Measurements from ENCODE around the gene PKD1L1. TPM values are rescaled to one million over a fixed set of nuclear protein-coding genes. Genes with fewer than 3 reads are reported as not detected.

Gene PKD1L1
- polyA plus RNA-seq, 2 of the 4 experiments (the other 2 are of a cell fraction): 0.21 TPM

GRCh38 chr7:47836080-47836479, 112.2 kb downstream of the PKD1L1 start (continued):
- TF ChIP-seq, protein P1, sequence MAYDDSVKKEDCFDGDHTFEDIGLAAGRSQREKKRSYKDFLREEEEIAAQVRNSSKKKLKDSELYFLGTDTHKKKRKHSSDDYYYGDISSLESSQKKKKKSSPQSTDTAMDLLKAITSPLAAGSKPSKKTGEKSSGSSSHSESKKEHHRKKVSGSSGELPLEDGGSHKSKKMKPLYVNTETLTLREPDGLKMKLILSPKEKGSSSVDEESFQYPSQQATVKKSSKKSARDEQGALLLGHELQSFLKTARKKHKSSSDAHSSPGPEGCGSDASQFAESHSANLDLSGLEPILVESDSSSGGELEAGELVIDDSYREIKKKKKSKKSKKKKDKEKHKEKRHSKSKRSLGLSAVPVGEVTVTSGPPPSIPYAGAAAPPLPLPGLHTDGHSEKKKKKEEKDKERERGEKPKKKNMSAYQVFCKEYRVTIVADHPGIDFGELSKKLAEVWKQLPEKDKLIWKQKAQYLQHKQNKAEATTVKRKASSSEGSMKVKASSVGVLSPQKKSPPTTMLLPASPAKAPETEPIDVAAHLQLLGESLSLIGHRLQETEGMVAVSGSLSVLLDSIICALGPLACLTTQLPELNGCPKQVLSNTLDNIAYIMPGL (CRISPR knock-in tag; IDR thresholded peaks at IDR 0.05; ENCODE audit: borderline replicate concordance): no peak

DNA sequence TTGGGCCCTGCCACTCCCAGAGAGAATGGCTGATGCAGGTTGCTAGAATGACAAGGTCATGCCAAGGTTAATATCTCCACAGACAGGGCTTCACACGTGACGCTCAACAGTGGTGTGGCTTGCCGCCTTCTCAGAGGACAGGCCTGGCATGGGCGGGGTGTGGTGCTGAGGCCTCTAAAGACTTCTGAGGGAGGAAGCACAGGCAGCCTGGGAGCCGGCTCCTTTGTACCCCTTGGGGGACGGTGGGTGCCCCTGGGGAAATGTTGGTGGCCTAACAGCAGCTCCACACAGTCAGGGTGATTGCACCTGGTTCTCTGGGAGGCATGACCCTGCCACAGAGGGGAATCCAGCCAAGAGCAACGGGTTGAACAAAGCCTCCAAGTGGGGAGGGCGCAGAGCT, 115.1 kb downstream of the PKD1L1 start:
- 79% methylated on average over 7 of the region's 8 CpGs for WGBS (ENCODE audit: missing lambda C conversion rate)

DNA sequence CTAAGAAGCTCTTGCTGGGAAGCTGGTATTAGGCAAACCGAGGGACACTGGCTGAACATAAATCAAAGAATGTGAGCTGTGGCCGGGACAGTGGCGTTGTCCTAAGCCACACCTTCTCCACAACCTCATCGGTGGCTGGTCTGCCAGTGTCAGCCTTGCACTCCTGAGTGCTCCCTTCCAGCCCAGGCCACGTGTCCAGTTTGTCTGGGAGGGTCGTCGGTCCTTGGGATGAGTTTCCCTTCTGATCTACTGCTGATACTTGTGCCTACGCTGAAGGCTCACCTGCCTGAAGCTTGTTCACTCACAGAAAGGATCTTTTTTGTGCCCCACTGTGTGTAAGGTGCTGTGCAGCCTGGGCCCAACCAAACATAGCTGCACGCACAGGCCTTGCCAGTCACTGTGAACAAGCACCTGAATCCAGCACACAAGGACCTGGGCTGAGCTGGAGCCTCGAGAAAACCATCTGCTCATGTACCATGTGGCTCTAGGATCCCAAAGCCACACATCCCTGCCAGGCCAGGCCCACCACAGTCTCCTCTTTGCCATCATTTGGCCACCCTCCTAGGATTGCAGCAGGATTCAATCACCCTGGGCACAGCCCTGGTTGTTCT, 116.1 kb downstream of the PKD1L1 start:
- FAIRE-seq (no peak), ATAC-seq (no peak), DNase-seq (ENCODE audit: low read depth in 1 of 2, low spot score in 1 of 2) (no peak)
- no peak overlapping the region for H3K4me2 ChIP-seq
- H3K4me1 ChIP-seq: no peaks in the 10 kb centered on the region
- no peak overlapping the region for H3K27ac ChIP-seq
- ChIA-PET CTCF (interaction anchor here (2.4 to 3.0 kb wide), 2 partner anchors 11 to 13 kb away, joined by 7 to 15 read pairs; no protein-coding TSS in a partner anchor), POLR2A (no interaction called here)
- no peaks in the 10 kb centered on the region for H3K9me3 ChIP-seq
- WGBS (ENCODE audit: missing lambda C conversion rate): 89% methylated on average over 9 of the region's 10 CpGs
- H3K4me3 ChIP-seq: no peak overlapping the region
- TF ChIP-seq, protein P2, sequence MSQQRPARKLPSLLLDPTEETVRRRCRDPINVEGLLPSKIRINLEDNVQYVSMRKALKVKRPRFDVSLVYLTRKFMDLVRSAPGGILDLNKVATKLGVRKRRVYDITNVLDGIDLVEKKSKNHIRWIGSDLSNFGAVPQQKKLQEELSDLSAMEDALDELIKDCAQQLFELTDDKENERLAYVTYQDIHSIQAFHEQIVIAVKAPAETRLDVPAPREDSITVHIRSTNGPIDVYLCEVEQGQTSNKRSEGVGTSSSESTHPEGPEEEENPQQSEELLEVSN (IDR thresholded peaks at IDR 0.05; ENCODE audit: borderline replicate concordance, low read depth): no peak
- TF ChIP-seq USF2 (IDR thresholded peaks at IDR 0.05) (no peak), GATA3 (IDR thresholded peaks at IDR 0.05; ENCODE audit: borderline replicate concordance) (no peak), SREBF2 (IDR thresholded peaks at IDR 0.05) (no peak), RCOR1 (IDR thresholded peaks at IDR 0.05; ENCODE audit: low read depth, low read length) (no peak), HOXB5 (CRISPR knock-in tag; IDR thresholded peaks at IDR 0.05) (no peak)
- TF ChIP-seq, protein P3, sequence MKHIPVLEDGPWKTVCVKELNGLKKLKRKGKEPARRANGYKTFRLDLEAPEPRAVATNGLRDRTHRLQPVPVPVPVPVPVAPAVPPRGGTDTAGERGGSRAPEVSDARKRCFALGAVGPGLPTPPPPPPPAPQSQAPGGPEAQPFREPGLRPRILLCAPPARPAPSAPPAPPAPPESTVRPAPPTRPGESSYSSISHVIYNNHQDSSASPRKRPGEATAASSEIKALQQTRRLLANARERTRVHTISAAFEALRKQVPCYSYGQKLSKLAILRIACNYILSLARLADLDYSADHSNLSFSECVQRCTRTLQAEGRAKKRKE (CRISPR knock-in tag; IDR thresholded peaks at IDR 0.05; ENCODE audit: low read depth): no peak
- TF ChIP-seq, protein P4, sequence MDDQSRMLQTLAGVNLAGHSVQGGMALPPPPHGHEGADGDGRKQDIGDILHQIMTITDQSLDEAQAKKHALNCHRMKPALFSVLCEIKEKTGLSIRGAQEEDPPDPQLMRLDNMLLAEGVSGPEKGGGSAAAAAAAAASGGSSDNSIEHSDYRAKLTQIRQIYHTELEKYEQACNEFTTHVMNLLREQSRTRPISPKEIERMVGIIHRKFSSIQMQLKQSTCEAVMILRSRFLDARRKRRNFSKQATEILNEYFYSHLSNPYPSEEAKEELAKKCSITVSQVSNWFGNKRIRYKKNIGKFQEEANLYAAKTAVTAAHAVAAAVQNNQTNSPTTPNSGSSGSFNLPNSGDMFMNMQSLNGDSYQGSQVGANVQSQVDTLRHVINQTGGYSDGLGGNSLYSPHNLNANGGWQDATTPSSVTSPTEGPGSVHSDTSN (IDR thresholded peaks at IDR 0.05): no peak

More for the DNA sequence above, 115.1 kb downstream of the PKD1L1 start:
- H3K4me1 ChIP-seq: no peaks in the 10 kb centered on the region
- H3K4me3 ChIP-seq: no peak overlapping the region
- no peak for ATAC-seq
- H3K9me3 ChIP-seq: no peaks in the 10 kb centered on the region
- no peak overlapping the region for H3K4me2 ChIP-seq
- no peak for DNase-seq (ENCODE audit: low read depth in 1 of 2, low spot score in 1 of 2)
- POLR2A ChIA-PET: no interaction called here
- TF ChIP-seq HOXA7 (CRISPR knock-in tag; IDR thresholded peaks at IDR 0.05) (no peak), CHD2 (IDR thresholded peaks at IDR 0.05; ENCODE audit: low read length, partially characterized antibody) (no peak), NR3C1 (IDR thresholded peaks at IDR 0.05) (no peak), SREBF2 (IDR thresholded peaks at IDR 0.05) (no peak), RCOR1 (IDR thresholded peaks at IDR 0.05; ENCODE audit: low read depth, low read length) (no peak), ZFP36 (IDR thresholded peaks at IDR 0.05; ENCODE audit: borderline replicate concordance, partially characterized antibody) (no peak), MAFK (IDR thresholded peaks at IDR 0.05; ENCODE audit: partially characterized antibody) (no peak), ZSCAN20 (CRISPR knock-in tag; IDR thresholded peaks at IDR 0.05) (no peak), USF2 (IDR thresholded peaks at IDR 0.05) (no peak), BHLHE40 (IDR thresholded peaks at IDR 0.05; ENCODE audit: low read depth, low read length) (no peak)
- TF ChIP-seq, protein P3 (CRISPR knock-in tag; IDR thresholded peaks at IDR 0.05; ENCODE audit: low read depth): no peak
- TF ChIP-seq, protein P5, sequence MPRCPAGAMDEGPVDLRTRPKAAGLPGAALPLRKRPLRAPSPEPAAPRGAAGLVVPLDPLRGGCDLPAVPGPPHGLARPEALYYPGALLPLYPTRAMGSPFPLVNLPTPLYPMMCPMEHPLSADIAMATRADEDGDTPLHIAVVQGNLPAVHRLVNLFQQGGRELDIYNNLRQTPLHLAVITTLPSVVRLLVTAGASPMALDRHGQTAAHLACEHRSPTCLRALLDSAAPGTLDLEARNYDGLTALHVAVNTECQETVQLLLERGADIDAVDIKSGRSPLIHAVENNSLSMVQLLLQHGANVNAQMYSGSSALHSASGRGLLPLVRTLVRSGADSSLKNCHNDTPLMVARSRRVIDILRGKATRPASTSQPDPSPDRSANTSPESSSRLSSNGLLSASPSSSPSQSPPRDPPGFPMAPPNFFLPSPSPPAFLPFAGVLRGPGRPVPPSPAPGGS (IDR thresholded peaks at IDR 0.05): no peak
- TF ChIP-seq, protein P6, sequence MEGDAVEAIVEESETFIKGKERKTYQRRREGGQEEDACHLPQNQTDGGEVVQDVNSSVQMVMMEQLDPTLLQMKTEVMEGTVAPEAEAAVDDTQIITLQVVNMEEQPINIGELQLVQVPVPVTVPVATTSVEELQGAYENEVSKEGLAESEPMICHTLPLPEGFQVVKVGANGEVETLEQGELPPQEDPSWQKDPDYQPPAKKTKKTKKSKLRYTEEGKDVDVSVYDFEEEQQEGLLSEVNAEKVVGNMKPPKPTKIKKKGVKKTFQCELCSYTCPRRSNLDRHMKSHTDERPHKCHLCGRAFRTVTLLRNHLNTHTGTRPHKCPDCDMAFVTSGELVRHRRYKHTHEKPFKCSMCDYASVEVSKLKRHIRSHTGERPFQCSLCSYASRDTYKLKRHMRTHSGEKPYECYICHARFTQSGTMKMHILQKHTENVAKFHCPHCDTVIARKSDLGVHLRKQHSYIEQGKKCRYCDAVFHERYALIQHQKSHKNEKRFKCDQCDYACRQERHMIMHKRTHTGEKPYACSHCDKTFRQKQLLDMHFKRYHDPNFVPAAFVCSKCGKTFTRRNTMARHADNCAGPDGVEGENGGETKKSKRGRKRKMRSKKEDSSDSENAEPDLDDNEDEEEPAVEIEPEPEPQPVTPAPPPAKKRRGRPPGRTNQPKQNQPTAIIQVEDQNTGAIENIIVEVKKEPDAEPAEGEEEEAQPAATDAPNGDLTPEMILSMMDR (IDR thresholded peaks at IDR 0.05): no peak
- TF ChIP-seq, protein P4 (IDR thresholded peaks at IDR 0.05): no peak
- FAIRE-seq: no peak
- CTCF ChIA-PET: interaction anchor here (0.6 to 3.0 kb wide), 4 partner anchors 10 to 358 kb away, joined by 3 to 15 read pairs (median 5); no protein-coding TSS in a partner anchor
- no peak overlapping the region for H3K27ac ChIP-seq
